ENCODE data around the gene SELENOO.

The SELENOO gene

DNA sequence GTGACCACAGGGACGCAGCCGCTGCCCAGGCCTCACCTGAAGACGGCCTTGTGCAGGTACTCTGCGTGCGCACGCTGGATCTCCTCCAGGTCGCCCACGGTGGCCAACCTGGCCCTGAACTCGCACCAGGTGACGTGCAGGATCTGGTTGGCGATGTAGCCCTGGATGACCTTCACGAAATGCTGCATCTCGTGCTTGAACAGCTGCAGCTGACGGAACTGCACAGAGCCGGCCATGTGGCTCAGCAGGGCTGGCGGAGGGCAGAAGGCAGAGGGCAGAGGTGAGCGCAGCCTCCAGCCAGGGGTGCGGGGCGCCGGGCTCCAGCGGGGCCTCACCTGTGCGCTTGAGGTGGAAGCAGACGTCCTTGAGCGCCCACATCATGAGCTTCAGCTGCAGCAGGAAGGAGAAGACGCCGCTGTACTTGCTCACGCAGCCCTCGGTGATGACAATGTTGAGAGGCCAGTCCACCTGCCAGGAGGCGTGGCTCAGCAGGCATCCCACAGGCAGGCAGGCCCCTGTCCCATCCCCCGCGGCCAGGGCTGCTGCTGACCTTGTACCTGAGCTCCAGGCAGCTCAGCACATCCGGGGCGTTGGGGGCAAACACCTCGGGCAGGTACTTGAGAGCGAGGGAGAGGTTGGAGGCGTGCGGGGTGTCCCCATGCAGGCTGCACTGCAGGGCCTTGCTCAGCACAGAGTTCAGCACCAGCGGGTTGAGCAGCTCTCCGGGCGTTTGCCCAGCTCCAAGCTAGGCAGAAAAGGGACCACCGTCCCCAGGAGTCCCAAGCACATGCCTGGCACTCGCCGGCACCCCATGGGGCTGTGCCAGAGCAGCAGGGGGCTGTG, 17.6 kb downstream of the SELENOO start:
- no peak for DNase-seq

DNA sequence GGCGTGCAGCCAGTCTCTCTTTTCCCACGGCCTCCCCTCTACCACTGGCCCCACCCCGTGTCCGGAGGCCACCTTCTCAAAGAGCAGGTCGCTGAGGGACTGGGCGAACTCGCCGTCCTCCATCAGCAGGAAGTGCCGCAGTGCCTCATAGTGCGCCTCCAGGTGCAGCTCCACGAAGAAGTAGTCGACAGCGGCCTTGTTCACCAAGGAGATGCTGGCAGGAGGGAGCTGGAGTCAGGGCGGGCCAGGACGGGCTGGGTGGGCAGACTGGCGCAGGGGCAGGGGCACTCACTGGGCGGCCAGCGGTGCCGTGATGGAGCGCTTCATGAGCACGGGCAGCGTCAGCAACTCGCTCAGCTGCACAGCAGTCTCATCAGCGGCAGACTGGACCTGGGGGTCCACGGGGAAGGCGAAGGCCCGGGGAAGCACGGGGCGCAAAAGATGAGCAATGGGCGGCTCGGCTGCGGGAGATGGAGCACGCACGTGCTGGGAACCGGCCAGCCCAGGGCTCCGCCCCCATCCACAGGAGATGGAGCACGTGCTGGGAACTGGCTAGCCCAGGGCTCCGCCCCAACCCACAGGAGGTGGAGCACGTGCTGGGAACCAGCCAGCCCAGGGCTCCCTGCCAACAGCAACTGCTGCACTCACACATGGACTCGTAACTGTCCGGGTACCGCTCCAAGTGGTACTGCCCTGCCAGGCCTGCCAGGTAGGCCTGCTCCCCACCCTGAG, 18.4 kb downstream of the SELENOO start:
- no peak for DNase-seq

DNA sequence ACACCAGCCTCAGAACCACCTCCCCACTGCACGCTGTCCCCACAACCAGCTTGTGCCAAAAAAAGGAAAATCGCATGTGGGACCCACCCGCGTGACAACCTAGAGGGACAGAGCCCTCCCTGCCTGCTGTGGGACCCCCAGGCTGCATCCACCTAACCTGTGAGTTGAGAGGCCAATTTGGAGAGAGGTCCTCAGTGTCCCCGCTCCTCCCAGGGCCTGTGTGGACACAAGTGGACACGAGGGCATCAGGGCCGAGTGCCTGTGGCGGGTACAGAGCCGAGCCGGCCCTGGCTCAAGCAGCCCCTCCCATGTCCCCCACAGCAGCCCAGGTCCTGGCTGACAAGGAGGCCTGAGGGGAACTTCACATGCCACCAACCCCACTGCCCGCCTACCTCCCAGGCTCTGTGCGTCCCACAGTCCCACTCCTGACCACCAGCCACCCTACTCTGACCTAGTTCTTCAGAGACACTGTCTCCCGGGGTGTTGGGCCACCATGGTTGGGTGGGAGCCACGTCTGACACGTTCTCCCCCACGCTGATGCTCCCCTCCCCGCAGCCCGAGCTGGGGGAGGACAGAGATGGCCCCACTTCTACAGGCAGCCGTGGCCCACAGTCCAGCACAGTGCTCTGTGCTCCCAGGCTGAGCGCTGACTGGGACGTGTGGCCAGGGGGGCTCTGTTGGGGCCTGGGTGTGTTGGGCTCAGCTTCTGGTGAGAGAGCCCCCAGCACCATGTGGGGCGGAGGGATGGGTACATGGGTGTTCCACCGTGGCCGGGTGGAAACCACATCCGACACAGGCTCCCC, 19.2 kb downstream of the SELENOO start:
- DNase-seq, result no peak

DNA sequence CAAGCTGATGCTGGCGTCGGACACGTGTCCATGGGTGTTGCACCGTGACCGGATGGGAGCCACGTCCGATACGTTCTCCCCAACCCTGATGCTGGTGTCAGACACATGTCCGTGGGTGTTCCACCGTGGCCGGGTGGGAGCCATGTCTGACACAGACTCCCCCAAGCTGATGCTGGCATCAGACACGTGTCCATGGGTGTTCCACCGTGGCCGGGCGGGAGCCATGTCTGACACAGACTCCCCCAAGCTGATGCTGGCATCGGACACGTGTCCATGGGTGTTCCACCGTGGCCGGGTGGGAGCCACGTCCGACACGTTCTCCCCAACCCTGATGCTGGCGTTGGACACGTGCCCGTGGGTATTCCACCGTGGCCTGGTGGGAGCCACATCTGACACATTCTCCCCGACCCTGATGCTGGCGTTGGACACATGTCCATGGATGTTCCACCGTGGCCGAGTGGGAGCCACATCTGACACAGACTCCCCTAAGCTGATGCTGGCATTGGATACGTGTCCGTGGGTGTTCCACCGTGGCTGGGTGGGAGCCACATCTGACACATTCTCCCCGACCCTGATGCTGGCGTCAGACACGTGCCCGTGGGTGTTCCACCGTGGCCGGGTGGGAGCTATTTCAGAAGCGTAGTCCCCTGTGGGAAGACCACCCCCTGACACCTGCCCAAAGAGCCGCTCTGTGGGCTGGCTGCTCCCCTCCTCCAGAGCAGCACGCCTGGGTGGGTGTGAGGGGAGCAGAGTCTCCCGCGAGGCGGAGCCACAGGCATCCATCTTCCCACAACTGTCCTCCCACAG, 20.0 kb downstream of the SELENOO start:
- DNase-seq, result no peak

DNA sequence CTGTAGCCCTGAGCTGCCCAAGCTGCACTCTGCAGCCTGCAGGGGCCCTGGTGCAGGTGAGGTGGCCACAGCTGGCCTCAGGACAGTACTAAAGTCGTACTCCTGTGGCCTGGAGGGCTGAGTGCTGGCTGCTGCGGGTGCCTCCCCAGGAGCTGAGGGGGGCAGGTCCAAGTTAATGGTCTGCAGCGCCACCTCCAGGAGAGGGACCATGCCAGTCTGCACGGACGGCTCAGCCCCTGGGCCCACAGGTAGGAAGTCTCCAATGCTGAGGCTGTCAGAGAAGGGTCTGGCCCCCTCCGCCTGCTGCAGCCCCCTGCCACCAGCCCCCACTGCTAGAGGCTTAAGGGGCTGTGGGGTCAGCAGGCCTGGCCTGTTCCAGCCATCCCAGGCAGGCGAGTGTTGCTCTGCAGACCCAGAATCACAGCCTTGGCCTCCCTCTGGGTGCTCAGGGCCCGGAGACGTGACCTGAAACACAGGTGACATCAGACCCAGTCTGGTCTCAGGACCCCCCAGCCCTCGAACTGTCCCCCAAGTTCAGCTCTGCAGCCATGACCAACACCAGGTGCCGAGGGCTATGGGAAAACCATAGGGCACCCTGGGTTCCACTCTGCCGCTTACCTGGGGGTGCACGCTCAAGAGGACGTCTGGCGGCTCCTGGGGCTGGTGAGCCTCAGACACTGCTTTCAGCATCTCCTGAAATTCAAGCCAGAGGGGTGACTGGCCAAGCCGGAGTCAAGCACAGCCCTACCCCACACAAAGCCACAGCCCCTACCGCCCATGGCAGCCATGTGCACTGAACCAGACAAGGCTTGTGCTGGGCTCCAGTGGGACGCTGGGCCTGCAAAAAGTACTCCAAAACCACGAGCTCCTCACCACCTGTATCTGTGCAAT, 20.8 kb downstream of the SELENOO start:
- no peak for DNase-seq

DNA sequence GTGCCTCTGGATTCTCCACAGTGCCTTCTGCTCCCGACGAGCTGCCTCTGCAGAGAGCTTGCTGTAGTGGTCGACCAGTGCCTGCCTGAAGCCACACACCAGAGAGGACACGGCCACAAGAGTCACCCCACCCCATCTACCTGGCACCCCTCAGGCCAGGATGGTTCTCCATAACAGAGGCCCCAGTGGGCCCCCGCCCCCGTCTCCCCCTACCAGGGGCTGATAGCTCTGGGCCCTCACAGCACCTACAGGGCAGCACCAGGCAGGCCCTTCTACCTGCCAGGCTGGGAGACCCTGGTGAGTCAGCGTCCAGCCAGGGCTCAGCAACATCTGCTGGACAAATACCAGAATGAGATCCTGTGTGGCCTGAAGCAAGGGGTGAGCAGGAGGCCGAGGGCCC, 21.7 kb downstream of the SELENOO start:
- no peak for DNase-seq

DNA sequence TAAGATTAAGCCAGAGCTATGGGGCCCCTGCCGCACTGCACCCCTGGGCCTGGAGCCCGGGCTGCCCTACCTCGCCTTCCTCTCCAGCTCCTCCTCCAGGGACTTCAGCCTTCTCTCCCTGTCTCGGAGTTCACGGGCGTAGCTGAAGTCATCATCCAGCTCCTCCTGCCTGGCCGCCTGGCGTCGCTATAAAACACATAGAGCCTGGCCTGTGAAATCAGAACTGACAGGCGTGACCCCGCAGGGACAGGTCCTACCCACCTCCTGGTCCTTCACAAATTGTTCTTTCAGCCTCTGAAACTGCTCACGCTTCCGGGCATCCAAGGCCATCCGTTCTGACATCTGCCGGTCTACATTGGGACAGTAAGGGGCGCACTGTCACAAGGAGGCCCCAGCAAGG, 23.3 kb downstream of the SELENOO start:
- DNase-seq, result no peak

DNA sequence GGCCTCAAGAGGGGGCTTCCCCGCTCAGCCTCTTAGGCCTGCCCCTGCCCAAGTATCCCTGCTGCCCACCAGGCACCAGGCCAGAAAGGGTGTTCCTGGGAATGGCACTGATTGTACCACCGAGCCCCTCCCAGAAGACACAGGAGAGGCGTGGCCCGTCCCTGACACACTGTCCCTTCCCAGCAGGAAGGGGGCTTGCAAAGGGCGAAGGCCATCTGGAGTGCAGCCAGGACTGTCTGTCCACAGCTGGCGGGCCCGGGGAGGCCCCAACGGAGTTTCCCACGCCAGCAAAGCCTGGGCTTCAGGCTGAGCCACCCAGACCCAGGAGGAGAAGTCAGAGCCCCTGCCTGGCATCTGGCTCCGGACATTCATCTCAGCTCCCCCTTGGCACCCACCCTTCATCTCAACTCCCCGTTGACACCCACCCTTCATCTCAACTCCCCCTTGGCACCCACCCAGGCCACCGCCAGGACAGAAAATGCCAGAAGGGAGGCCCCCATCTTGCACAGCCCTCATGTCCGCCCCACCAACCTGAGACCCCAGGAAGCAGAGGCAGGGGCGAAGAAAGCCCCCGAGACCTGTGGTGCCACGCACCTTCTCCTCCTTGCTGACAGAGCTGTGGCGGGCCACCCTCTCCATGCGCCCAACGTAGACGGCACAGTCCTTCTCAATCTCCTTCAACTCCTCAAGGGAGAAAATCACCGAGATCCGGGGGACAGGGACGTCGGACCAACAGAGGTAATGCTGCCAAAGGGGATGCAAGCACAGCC, 24.6 kb downstream of the SELENOO start:
- DNase-seq, result no peak

DNA sequence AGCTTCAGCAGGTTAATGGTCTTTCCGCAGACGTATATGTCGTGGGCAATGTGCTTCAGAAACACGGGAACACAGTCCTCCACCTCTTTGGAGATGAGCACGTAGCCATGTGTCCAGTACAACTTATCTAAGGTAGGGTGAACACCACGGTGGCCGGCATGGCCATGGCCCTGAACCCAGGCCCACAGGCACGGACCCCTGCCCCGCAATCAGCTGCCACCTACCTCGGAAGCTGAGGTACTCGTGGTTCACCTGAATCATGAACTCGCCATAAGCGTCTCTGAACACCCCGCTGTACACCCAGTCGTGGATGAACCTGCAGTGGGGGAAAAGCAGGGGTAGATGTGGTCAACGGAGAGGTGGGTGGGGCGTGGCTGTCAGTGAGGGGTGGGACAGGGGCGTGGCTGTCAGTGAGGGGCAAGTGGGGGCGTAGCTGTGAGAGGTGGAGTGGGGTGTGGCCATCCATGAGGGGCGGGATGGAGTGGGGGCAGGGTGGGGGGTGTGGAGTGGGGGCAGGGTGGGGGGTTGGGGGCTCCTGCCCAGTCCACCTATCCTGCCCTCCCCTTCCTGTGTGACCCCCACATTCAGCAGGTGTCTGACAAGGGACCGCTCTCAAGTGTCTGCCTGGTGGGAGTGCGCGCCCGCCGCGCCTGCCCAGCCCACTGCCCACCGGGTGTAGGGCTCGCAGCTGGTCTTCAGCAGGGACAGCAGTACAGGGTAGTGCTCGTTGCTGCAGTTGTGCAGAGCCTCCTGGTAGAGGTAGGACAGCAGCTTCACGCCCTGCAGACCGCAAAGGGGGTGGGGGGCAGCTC, 25.5 kb downstream of the SELENOO start:
- no peak for DNase-seq

DNA sequence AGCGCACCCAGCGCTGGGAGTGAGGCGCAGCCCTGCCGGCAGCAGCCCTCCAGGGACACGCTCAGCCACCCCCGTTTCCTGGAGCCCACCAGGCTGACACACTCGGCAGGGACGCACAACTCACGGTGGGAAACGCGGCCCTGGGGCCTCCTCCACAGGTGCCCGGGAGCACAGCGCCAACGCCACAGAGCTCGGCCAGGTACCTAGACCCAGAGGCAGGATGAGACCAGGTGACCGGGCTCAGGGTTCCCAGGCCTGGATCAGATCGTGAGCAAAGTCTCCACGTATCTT, 26.0 kb downstream of the SELENOO start:
- DNase-seq, result no peak

DNA sequence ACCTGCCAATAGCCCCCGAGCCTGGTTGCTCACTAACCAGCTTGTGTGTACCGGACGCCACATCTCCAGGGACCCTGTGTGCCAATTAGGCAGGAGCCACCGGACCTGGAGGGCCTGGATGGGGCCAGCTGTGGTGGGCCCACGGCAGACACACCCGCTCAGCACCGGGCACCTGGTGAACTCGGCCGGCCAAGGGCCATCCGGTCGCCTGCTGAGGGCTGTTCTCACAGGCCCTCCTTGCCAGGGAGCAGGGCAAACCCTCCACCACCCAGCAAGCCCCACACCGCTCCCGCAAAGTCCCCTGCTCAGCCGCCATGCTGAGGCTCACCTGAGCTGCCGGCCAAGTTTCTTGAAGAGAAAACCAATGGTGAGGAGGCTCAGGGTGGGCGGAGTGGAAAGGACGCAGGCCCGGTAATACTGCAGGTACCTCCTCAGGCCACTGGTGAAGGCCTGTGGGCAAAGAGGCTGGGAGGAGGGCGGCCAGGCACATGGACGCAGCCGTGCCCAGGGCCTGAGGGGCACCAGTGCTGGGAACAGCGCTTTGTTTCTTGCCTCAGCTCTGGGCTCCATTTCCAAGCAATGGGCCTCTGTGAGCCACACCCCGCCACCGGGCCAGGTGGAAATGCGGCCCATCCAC, 26.9 kb downstream of the SELENOO start:
- no peak for DNase-seq

DNA sequence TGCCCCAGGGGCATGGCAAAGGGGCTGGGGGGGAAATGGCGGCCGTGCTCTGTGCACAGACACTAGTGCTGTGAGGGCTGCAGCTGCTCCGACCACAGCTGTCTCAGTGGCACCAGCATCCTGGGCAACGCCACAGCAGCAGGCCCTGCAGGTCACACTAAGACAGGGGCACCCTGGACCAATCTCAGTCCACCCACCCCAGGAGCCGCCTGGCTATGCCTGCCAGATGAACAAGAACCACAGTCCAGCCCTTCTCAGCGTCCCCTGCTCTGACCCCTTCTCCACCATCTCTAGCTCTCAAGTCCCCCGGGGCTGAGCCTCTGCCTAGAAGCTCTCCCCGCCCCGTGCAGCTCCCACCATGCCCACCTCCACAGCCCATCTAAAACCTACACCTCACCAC, 27.6 kb downstream of the SELENOO start:
- no peak for DNase-seq

DNA sequence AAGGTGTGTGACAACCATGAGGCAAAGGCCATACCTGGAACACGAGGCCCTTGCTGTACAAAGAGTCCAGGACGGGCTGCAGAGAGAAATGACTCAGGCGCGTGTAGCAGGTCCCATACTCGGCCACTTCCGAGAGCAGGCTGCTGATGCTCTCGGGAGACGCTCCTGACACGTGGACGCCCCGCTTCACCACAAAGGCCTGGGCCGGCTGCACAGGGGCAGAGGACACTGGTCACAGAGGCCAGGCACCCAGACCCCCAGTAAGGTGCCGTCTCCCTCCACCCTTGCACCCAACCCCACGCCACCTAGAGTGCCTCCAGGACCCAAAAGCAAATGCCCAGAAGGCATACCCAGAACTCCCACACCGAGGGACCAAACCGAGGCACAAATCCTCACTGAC, 28.6 kb downstream of the SELENOO start:
- no peak for DNase-seq

DNA sequence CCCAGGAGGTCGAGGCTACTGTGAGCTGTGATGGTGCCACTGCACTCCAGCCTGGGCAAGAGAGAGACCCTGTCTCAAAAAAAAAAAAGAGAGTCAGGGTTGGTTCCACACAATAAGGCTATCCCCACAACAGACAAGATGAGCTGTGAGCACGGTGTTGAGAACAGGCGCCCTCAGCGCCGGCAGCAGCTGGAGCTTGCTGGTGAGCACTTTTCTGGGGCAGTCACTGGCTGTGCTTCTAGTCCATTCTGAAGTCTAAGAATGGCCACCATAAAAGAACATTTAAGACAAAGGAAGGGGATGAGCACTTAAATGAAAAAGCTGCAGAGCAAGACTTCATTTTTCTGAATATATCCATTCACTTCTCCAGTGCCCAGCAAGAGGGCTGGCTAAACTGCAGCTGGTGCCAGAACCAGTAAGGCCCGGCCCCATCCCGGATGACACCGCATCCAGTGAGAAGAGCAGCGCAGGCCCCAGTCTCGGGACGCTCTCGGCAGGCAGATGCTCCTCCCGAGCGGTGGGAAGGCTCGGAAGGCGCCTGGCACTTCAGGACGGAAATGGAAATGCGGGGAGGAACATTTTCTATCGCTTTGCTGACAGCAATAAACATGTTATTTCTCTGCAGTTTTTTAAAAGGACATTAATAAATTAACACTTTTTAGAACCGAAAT, 31.8 kb downstream of the SELENOO start:
- no peak for DNase-seq

DNA sequence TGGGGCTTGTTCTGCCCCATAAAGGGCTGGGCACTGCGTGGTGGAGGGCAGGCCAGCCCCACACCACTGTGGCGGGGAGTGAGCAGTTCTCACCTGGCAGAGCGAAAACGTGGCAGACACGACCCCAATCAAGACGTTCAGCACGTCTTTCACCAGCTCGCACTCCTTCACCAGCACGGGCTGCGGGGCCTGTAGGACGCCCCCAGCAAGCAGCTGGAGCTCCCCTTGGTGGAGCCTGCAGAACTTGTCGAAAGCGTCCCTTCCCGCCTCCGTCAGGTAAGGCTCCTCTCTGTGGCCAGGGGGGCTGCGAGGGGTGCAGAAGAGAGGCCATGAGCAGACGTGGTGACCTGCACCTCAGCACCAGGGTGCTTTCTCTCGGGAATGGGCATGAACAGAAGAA, 32.4 kb downstream of the SELENOO start:
- DNase-seq, result no peak

DNA sequence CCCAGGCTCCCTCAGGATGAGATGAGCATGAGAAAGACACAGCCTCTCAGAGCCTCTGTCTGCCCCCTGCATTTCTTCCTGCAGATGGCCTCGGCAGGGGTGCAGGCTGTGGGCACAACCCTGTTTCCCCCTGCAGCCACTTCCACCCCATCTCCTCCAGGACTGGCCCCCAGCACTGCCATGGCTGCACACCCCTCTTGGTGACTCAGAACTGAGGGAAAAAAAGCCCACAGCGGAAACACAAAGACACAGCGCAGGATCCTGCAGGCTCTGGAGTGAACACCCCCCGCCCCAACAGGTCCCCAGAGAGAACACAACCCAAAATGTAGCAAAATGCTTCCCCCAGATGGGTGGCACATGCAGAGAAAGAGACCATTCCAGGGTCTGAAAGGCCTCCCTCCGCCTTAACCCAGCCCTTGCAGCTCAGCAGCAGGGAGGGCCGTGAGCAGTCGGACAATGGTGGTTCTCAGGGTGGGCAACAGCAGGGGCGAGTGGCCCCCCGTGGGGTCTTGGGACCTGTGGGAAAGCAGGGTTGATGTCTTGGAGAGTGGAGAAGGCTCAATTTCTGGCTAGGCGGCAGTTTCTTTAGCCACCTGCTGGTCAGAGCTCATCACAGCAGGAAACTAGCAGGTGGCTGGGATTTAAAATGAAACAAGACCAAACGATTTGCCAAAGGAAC, 36.1 kb downstream of the SELENOO start:
- DNase-seq, result no peak

DNA sequence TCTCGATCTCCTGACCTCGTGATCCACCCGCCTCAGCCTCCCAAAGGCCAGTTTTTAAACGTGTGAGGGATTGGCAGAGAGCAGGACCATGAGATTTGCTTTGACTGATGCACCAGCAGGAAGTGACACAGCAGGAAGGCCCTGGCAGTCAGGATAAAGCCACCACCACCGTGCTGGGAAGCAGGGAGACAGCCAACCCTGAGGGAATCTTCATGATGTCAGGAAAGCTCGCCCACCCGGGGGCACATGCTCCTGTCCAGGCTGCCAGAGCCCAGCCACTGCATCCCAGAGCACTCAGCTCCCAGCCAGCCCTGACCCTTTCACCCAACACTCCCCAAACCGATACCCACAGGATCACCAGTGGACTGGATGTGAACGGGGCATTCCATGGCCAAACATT, 37.9 kb downstream of the SELENOO start:
- no peak for DNase-seq

DNA sequence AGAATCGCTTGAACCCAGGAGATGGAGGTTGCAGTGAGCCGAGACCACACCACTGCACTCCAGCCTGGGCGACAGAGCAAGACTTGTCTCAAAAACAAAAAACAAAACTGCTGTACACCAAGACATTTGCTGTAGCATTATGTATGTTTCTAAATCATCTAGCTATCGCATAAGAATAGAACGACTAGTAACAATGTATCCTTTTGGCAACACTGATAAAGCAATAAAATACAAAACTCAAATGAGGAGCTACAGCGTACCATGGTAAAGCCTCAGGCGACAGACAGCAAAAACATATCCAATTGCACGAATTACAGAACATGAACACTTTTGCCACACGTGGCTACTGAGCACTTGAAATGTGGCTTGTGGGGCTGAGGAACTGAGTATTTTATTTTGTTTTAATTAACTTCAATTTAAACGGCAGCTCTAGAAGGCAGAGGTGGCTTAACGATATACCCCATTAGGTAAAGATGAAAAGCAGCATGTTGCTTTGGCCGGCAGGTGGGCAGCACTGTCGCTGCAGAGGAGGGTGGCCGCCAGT, 41.7 kb downstream of the SELENOO start:
- DNase-seq, result no peak

All from activated CD4-positive, alpha-beta T cell treated with anti-CD3 and anti-CD28 coated beads, Interleukin-2, amount 50 U/mL, for 48 hours (primary cell).